ENCODE results near the gene POU4F3. TPM values are rescaled to one million over a fixed set of nuclear protein-coding genes. Genes with fewer than 3 reads are reported as not detected.

POU4F3 gene
- total RNA-seq, 1 donor from 2014 or later, result 0.18 TPM

DNA sequence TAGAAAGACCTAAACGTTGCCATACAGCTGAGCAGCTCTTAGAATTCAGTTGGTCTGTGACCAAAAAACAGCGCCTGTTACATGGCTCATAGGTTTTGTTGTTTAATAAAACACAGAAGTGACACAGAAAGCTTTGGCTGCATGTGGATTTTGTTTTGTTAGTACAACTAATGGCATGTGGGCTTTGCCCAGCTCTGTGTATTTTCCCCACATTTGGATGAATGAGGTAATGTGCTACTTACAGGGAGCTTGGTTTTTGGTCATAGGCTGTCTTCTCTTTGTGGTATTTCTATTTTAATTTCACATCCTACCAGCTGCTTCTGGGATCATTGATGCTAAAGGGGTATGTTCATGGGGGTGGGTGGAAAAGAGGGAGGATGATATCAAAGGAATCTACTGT, 37.0 kb upstream of the POU4F3 start:
- H2AFZ ChIP-seq (ENCODE audit: low read depth, low read length), result no peak overlapping the region

DNA sequence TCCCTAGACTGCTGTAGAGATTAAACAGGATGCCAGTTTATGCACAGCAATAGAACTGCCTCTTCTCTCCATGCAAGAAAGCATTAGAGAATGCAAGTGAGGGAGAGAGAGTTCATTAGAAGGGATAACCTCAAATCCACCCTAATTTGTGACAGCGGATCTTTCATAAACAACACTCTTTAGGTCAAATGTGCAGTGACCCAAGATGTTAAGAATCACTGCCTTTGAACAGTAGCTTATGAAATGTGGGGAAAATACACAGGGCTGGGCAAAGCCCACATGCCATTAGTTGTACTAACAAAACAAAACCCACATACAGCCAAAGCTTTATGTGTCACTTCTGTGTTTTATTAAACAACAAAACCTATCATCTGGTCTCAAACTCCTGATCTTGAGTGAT, 36.2 kb upstream of the POU4F3 start:
- Histone ChIP-seq H2AFZ (ENCODE audit: low read depth, low read length) (no peak overlapping the region), H3K27ac (ENCODE audit: low read depth, low read length) (no peak overlapping the region), H3K79me2 (ENCODE audit: insufficient read depth, low read length) (no peaks in the 10 kb centered on the region), H3K36me3 (ENCODE audit: insufficient read depth, low read length) (no peaks in the 10 kb centered on the region), H3K4me2 (ENCODE audit: low read length) (no peak overlapping the region), H3K4me3 (ENCODE audit: insufficient read depth, low read depth, low read length) (no peak overlapping the region), H3K27me3 (ENCODE audit: insufficient read depth, low read length) (no peaks in the 10 kb centered on the region), H3K4me1 (ENCODE audit: insufficient read depth, low read length) (no peaks in the 10 kb centered on the region), H3K9me3 (ENCODE audit: insufficient read depth, low read depth, low read length) (no peaks in the 10 kb centered on the region), H4K20me1 (ENCODE audit: insufficient read depth, low read length) (no peaks in the 10 kb centered on the region), H3K9ac (ENCODE audit: low read length) (no peak overlapping the region)
- H3K27ac Mint-ChIP-seq (ENCODE audit: unreplicated experiment), result no peak overlapping the region
- no peak for TF ChIP-seq EZH2 (IDR thresholded peaks at IDR 0.05; ENCODE audit: insufficient read depth, low read length)
- TF ChIP-seq, protein P1, sequence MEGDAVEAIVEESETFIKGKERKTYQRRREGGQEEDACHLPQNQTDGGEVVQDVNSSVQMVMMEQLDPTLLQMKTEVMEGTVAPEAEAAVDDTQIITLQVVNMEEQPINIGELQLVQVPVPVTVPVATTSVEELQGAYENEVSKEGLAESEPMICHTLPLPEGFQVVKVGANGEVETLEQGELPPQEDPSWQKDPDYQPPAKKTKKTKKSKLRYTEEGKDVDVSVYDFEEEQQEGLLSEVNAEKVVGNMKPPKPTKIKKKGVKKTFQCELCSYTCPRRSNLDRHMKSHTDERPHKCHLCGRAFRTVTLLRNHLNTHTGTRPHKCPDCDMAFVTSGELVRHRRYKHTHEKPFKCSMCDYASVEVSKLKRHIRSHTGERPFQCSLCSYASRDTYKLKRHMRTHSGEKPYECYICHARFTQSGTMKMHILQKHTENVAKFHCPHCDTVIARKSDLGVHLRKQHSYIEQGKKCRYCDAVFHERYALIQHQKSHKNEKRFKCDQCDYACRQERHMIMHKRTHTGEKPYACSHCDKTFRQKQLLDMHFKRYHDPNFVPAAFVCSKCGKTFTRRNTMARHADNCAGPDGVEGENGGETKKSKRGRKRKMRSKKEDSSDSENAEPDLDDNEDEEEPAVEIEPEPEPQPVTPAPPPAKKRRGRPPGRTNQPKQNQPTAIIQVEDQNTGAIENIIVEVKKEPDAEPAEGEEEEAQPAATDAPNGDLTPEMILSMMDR (IDR thresholded peaks at IDR 0.05; ENCODE audit: insufficient read depth, low read depth, low read length), result no peak
- DNase-seq (ENCODE audit: low read depth) (no peak), FAIRE-seq (no peak)
- no peaks in the 10 kb centered on the region for H3K36me3 Mint-ChIP-seq (ENCODE audit: low read depth, unreplicated experiment)
- no peaks in the 10 kb centered on the region for H3K9me3 Mint-ChIP-seq (ENCODE audit: unreplicated experiment)
- H3K4me1 Mint-ChIP-seq (ENCODE audit: low read depth, unreplicated experiment), result peaks cover 9% of the 10 kb centered on the region
- H3K4me3 Mint-ChIP-seq (ENCODE audit: unreplicated experiment), result no peak overlapping the region
- peaks cover 5% of the 10 kb centered on the region for H3K27me3 Mint-ChIP-seq (ENCODE audit: low read depth, unreplicated experiment)

More for the DNA sequence above, 37.0 kb upstream of the POU4F3 start:
- H3K36me3 Mint-ChIP-seq (ENCODE audit: low read depth, unreplicated experiment), result no peaks in the 10 kb centered on the region
- peaks cover 2% of the 10 kb centered on the region for H3K27me3 Mint-ChIP-seq (ENCODE audit: low read depth, unreplicated experiment)
- no peak overlapping the region for H3K27ac Mint-ChIP-seq (ENCODE audit: unreplicated experiment)
- Histone ChIP-seq H3K9ac (ENCODE audit: low read length) (no peak overlapping the region), H3K27me3 (ENCODE audit: insufficient read depth, low read length) (no peaks in the 10 kb centered on the region), H3K36me3 (ENCODE audit: insufficient read depth, low read length) (no peaks in the 10 kb centered on the region), H3K4me3 (ENCODE audit: insufficient read depth, low read depth, low read length) (no peak overlapping the region), H3K4me1 (ENCODE audit: insufficient read depth, low read length) (no peaks in the 10 kb centered on the region), H3K4me2 (ENCODE audit: low read length) (no peak overlapping the region), H4K20me1 (ENCODE audit: insufficient read depth, low read length) (no peaks in the 10 kb centered on the region), H3K9me3 (ENCODE audit: insufficient read depth, low read depth, low read length) (no peaks in the 10 kb centered on the region), H3K27ac (ENCODE audit: low read depth, low read length) (no peak overlapping the region), H3K79me2 (ENCODE audit: insufficient read depth, low read length) (no peaks in the 10 kb centered on the region)
- no peaks in the 10 kb centered on the region for H3K9me3 Mint-ChIP-seq (ENCODE audit: unreplicated experiment)
- H3K4me1 Mint-ChIP-seq (ENCODE audit: low read depth, unreplicated experiment), result peaks cover 9% of the 10 kb centered on the region
- no peak for TF ChIP-seq EZH2 (IDR thresholded peaks at IDR 0.05; ENCODE audit: insufficient read depth, low read length)
- TF ChIP-seq, protein P1 (IDR thresholded peaks at IDR 0.05; ENCODE audit: insufficient read depth, low read depth, low read length), result no peak
- no peak overlapping the region for H3K4me3 Mint-ChIP-seq (ENCODE audit: unreplicated experiment)
- no peak for DNase-seq (ENCODE audit: low read depth)
- FAIRE-seq, result no peak

DNA sequence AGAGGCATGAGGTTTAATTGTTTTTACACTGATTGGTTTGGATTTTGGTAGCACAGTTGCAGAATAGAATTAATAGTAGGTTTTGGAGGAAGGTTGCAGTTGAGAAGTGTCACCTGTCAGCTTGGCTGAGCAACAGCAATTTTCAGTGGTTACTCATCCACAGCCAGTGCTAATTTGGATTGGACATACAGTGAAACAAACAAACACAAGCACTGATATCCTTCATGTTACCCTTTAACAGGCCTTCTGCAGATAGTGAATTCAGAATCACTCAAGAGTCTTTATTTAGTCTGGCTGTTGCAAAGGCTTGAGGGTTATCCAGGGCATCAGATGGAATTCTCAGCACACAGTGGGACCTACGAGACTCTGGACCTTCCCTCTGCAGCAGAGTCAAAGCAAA, 31.8 kb upstream of the POU4F3 start:
- Histone ChIP-seq H3K9ac (ENCODE audit: low read length) (no peak overlapping the region), H3K36me3 (ENCODE audit: insufficient read depth, low read length) (no peaks in the 10 kb centered on the region), H3K27me3 (ENCODE audit: insufficient read depth, low read length) (peaks cover 19% of the 10 kb centered on the region), H3K9me3 (ENCODE audit: insufficient read depth, low read depth, low read length) (no peaks in the 10 kb centered on the region), H3K79me2 (ENCODE audit: insufficient read depth, low read length) (no peaks in the 10 kb centered on the region), H2AFZ (ENCODE audit: low read depth, low read length) (no peak overlapping the region), H4K20me1 (ENCODE audit: insufficient read depth, low read length) (no peaks in the 10 kb centered on the region), H3K4me2 (ENCODE audit: low read length) (no peak overlapping the region), H3K4me3 (ENCODE audit: insufficient read depth, low read depth, low read length) (no peak overlapping the region), H3K27ac (ENCODE audit: low read depth, low read length) (no peak overlapping the region), H3K4me1 (ENCODE audit: insufficient read depth, low read length) (no peaks in the 10 kb centered on the region)
- no peak for DNase-seq (ENCODE audit: low read depth)
- FAIRE-seq, result no peak
- Mint-ChIP-seq H3K36me3 (ENCODE audit: low read depth, unreplicated experiment) (no peaks in the 10 kb centered on the region), H3K27me3 (ENCODE audit: low read depth, unreplicated experiment) (peaks cover 21% of the 10 kb centered on the region), H3K4me3 (ENCODE audit: unreplicated experiment) (no peak overlapping the region), H3K9me3 (ENCODE audit: unreplicated experiment) (no peaks in the 10 kb centered on the region), H3K27ac (ENCODE audit: unreplicated experiment) (no peak overlapping the region), H3K4me1 (ENCODE audit: low read depth, unreplicated experiment) (peaks cover under 1% of the 10 kb centered on the region)
- no peak for TF ChIP-seq EZH2 (IDR thresholded peaks at IDR 0.05; ENCODE audit: insufficient read depth, low read length)
- TF ChIP-seq, protein P1 (IDR thresholded peaks at IDR 0.05; ENCODE audit: insufficient read depth, low read depth, low read length), result no peak
